H9 (cell line): ENCODE measurements around the gene TXNDC17. TPM values are rescaled to one million over a fixed set of nuclear protein-coding genes. Genes with fewer than 3 reads are reported as not detected.

Experiments
- DNase-seq: peaks from one replicate; pipeline ENCODE4 v3.0.0-alpha.2; 2017
- H2AFZ ChIP-seq: one replicate; pipeline ENCODE4 v1.6.1; 2013; ENCODE audit warnings: mild to moderate bottlenecking, low read length, control low read depth, moderate library complexity
- H2AK5ac ChIP-seq: 2 replicates; pipeline ENCODE4 v1.6.1; 2013; ENCODE audit warnings: low read length, control low read depth, mixed read lengths; ENCODE audit not compliant: insufficient read length
- H2BK120ac ChIP-seq: one replicate; pipeline ENCODE4 v1.6.1; 2013; ENCODE audit warnings: low read depth, mild to moderate bottlenecking, low read length, control low read depth, inconsistent platforms; ENCODE audit not compliant: poor library complexity, severe bottlenecking
- H2BK12ac ChIP-seq: 2 replicates; pipeline ENCODE4 v1.6.1; 2013; ENCODE audit warnings: low read length, control low read depth, mixed read lengths, low read depth; ENCODE audit not compliant: insufficient read length
- H2BK15ac ChIP-seq: 2 replicates; pipeline ENCODE4 v1.6.1; 2013; ENCODE audit warnings: low read depth, low read length, control low read depth
- H2BK20ac ChIP-seq: one replicate; pipeline ENCODE4 v1.6.1; 2013; ENCODE audit warnings: low read depth, mild to moderate bottlenecking, low read length, control low read depth, inconsistent platforms; ENCODE audit not compliant: poor library complexity, severe bottlenecking
- H2BK5ac ChIP-seq: 2 replicates; pipeline ENCODE4 v1.6.1; 2013; ENCODE audit warnings: low read length, control low read depth, mixed read lengths; ENCODE audit not compliant: insufficient read length
- H3K14ac ChIP-seq: 2 replicates; pipeline ENCODE4 v1.6.1; 2013; ENCODE audit warnings: low read length, control low read depth; ENCODE audit not compliant: insufficient read depth
- H3K18ac ChIP-seq: 2 replicates; pipeline ENCODE4 v1.6.1; 2013; ENCODE audit warnings: low read depth, mild to moderate bottlenecking, mixed read lengths, low read length, control low read depth; ENCODE audit not compliant: insufficient read length
- H3K23ac ChIP-seq: 2 replicates; pipeline ENCODE4 v1.6.1; 2013; ENCODE audit warnings: low read length, control low read depth, mixed read lengths, low read depth; ENCODE audit not compliant: insufficient read length
- H3K23me2 ChIP-seq: 2 replicates; pipeline ENCODE4 v1.6.1; 2013; ENCODE audit warnings: low read depth, mild to moderate bottlenecking, mixed read lengths, low read length, control low read depth; ENCODE audit not compliant: insufficient read length, poor library complexity, severe bottlenecking
- H3K27ac ChIP-seq: 2 replicates; pipeline ENCODE4 v1.5.1; 2013; ENCODE audit warnings: low read length, control low read depth, mixed read lengths, low read depth; ENCODE audit not compliant: insufficient read length
- H3K27me3 ChIP-seq: 2 replicates; pipeline ENCODE4 v1.6.1; 2013; ENCODE audit warnings: low read length, control low read depth, inconsistent platforms; ENCODE audit not compliant: insufficient read depth
- H3K4ac ChIP-seq: 2 replicates; pipeline ENCODE4 v1.6.1; 2013; ENCODE audit warnings: low read depth, mild to moderate bottlenecking, control low read depth, inconsistent platforms, low read length, moderate library complexity
- H3K4me1 ChIP-seq: 2 replicates; pipeline ENCODE4 v1.6.1; 2013; ENCODE audit warnings: low read length, control low read depth, inconsistent platforms; ENCODE audit not compliant: insufficient read depth
- H3K4me2 ChIP-seq: 2 replicates; pipeline ENCODE4 v1.6.1; 2013; ENCODE audit warnings: low read length, control low read depth, mixed read lengths; ENCODE audit not compliant: insufficient read length, insufficient read depth
- H3K56ac ChIP-seq: 2 replicates; pipeline ENCODE4 v1.6.1; 2013; ENCODE audit warnings: low read depth, mild to moderate bottlenecking, mixed read lengths, low read length, control low read depth; ENCODE audit not compliant: insufficient read length
- H3K79me1 ChIP-seq: 2 replicates; pipeline ENCODE4 v1.6.1; 2013; ENCODE audit warnings: low read depth, mild to moderate bottlenecking, moderate library complexity, low read length, control low read depth, inconsistent platforms; ENCODE audit not compliant: insufficient read depth, poor library complexity, severe bottlenecking
- H3K79me2 ChIP-seq: 2 replicates; pipeline ENCODE4 v1.6.1; 2013; ENCODE audit warnings: low read length, control low read depth, inconsistent platforms; ENCODE audit not compliant: insufficient read depth
- H3K9ac ChIP-seq: 2 replicates; pipeline ENCODE4 v1.6.1; 2013; ENCODE audit warnings: low read length, control low read depth, mixed read lengths; ENCODE audit not compliant: insufficient read length; ENCODE audit errors: extremely low read depth
- H3K9me3 ChIP-seq: one replicate; pipeline ENCODE4 v1.6.1; 2013; ENCODE audit warnings: low read depth, low read length, inconsistent platforms; ENCODE audit not compliant: control insufficient read depth
- H3T11ph ChIP-seq: one replicate; pipeline ENCODE4 v1.6.1; 2013; ENCODE audit warnings: mild to moderate bottlenecking, low read length, control low read depth, inconsistent platforms
- H4K20me1 ChIP-seq: one replicate; pipeline ENCODE4 v1.6.1; 2013; ENCODE audit not compliant: control insufficient read depth, insufficient read length, insufficient read depth
- H4K5ac ChIP-seq: 2 replicates; pipeline ENCODE4 v1.6.1; 2013; ENCODE audit warnings: low read depth, mild to moderate bottlenecking, mixed read lengths, low read length, control low read depth; ENCODE audit not compliant: insufficient read length
- H4K8ac ChIP-seq: replicated peaks from 2 replicates; pipeline ENCODE4 v1.6.1; 2013; ENCODE audit warnings: low read length, control low read depth, mixed read lengths, low read depth; ENCODE audit not compliant: insufficient read length
- H4K91ac ChIP-seq: 2 replicates; pipeline ENCODE4 v1.6.1; 2013; ENCODE audit warnings: low read depth, mild to moderate bottlenecking, moderate library complexity, mixed read lengths, low read length, control low read depth; ENCODE audit not compliant: insufficient read length
- H3K27ac Mint-ChIP-seq, 3 experiments: 2 replicates in 2 of 3; 3 replicates in 1 of 3; pipeline ENCODE4 v1.8.0; 2020 to 2021; ENCODE audit warnings: mixed read lengths in 3 of 3, mild to moderate bottlenecking in 1 of 3, moderate library complexity in 1 of 3
- H3K27me3 Mint-ChIP-seq: 2 replicates; pipeline ENCODE4 v1.8.0; 2021; ENCODE audit warnings: low read depth, mild to moderate bottlenecking, moderate library complexity, mixed read lengths
- H3K36me3 Mint-ChIP-seq, 3 experiments: 2 replicates in 2 of 3; 3 replicates in 1 of 3; pipeline ENCODE4 v1.8.0; 2020 to 2021; ENCODE audit warnings: low read depth in 3 of 3, mixed read lengths in 3 of 3; ENCODE audit not compliant: insufficient read depth in 1 of 3
- H3K4me1 Mint-ChIP-seq, 2 experiments: 2 replicates each; pipeline ENCODE4 v1.8.0; 2020; ENCODE audit warnings: mixed read lengths in 2 of 2
- H3K4me3 Mint-ChIP-seq, 2 experiments: 2 replicates in 1 of 2; 3 replicates in 1 of 2; pipeline ENCODE4 v1.8.0; 2020 to 2021; ENCODE audit warnings: mild to moderate bottlenecking in 2 of 2, mixed read lengths in 2 of 2, moderate library complexity in 1 of 2
- H3K9me3 Mint-ChIP-seq, 2 experiments: 2 replicates in 1 of 2; 3 replicates in 1 of 2; pipeline ENCODE4 v1.8.0; 2020; ENCODE audit warnings: mild to moderate bottlenecking in 2 of 2, mixed read lengths in 2 of 2, moderate library complexity in 1 of 2
- WGBS: extraction: QIAGEN DNeasy Blood & Tissue Kit; methylation state at CpG from one replicate; pipeline ENCODE4 v1.1.7; 2013; ENCODE audit warnings: missing lambda C conversion rate, low lambda C conversion rate, mixed read lengths; ENCODE audit not compliant: insufficient read length; ENCODE audit errors: extremely low coverage; 5-methylcytosine and 5-hydroxymethylcytosine counted together
- total RNA-seq: library from RNA; stranded (reverse); gene quantifications from 2 replicates; pipeline ENCODE4 v1.2.1, GENCODE V29; 2021
- TF ChIP-seq, protein P1 (sequence below): fragments of 200-600 bp; sonication (generic); conservative IDR thresholded peaks from 3 replicates; pipeline ENCODE4 v1.8.0; 2021; ENCODE audit warnings: antibody characterized with exemption, mild to moderate bottlenecking

Gene TXNDC17
- total RNA-seq, 1 experiment from 2014 or later, result 170 TPM

DNA sequence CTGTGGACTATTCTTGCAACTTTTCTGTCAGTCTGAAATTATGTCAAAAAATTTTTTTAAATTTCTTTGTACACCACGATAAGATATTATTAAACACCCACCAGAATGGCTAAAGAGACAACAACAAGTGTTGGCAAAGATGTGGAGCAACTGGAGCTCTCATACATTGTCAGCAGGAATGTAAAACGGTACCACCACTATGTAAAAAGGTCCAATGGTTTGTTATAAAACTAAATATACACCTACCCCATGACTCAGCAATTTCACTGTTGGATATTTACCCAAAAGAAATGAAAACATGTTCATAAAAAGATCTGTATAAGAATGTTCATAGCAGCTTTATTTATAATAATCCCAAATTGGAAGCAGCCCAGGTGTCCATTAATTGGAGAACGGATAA lies 7.6 kb upstream of the TXNDC17 start:
- Histone ChIP-seq H2BK5ac (no peak overlapping the region), H3K79me1 (peaks cover 3% of the 10 kb centered on the region), H2AK5ac (no peak overlapping the region), H3K4ac (no peak overlapping the region), H3K4me2 (no peak overlapping the region), H3K23ac (no peak overlapping the region), H3K23me2 (no peaks in the 10 kb centered on the region), H3K79me2 (no peaks in the 10 kb centered on the region), H2BK12ac (no peak overlapping the region), H2BK20ac (no peak overlapping the region), H3K14ac (no peak overlapping the region), H3K18ac (no peak overlapping the region), H4K5ac (no peak overlapping the region), H3K4me1 (no peaks in the 10 kb centered on the region), H3K27me3 (no peaks in the 10 kb centered on the region), H4K8ac (no peak overlapping the region), H2BK15ac (no peak overlapping the region), H3K9ac (no peak overlapping the region), H2AFZ (no peak overlapping the region), H3T11ph (no peak overlapping the region), H2BK120ac (no peak overlapping the region), H3K9me3 (no peaks in the 10 kb centered on the region), H3K27ac (no peak overlapping the region), H4K91ac (no peak overlapping the region), H3K56ac (no peak overlapping the region), H4K20me1 (no peaks in the 10 kb centered on the region)
- H3K4me3 Mint-ChIP-seq, result no peak overlapping the region
- peaks cover 26 to 55% (median 44%) of the 10 kb centered on the region in 3 experiments for H3K36me3 Mint-ChIP-seq
- no peaks in the 10 kb centered on the region for H3K9me3 Mint-ChIP-seq
- TF ChIP-seq, protein P1, sequence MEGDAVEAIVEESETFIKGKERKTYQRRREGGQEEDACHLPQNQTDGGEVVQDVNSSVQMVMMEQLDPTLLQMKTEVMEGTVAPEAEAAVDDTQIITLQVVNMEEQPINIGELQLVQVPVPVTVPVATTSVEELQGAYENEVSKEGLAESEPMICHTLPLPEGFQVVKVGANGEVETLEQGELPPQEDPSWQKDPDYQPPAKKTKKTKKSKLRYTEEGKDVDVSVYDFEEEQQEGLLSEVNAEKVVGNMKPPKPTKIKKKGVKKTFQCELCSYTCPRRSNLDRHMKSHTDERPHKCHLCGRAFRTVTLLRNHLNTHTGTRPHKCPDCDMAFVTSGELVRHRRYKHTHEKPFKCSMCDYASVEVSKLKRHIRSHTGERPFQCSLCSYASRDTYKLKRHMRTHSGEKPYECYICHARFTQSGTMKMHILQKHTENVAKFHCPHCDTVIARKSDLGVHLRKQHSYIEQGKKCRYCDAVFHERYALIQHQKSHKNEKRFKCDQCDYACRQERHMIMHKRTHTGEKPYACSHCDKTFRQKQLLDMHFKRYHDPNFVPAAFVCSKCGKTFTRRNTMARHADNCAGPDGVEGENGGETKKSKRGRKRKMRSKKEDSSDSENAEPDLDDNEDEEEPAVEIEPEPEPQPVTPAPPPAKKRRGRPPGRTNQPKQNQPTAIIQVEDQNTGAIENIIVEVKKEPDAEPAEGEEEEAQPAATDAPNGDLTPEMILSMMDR, result no peak
- DNase-seq, result no peak
- H3K27me3 Mint-ChIP-seq, result no peaks in the 10 kb centered on the region
- H3K4me1 Mint-ChIP-seq, result 0 out of 4 replicates have a peak, but pooled peaks cover 0 to 4% of the 10 kb centered on the region in 2 experiments
- H3K27ac Mint-ChIP-seq, result no peak overlapping the region
- no CpG with 5 or more reads among the region's 3 CpGs for WGBS
